Brain microvascular endothelial cell (primary cell): Measurements from ENCODE around the gene PLA2G3.

Experiments used
- DNase-seq: peaks from one replicate; pipeline ENCODE4 v3.0.0-alpha.2; 2020
- H3K27ac ChIP-seq: fragments of 250-450 bp; sonication (Bioruptor Pico); 2 replicates; pipeline ENCODE4 v1.5.1; 2020; ENCODE audit warnings: mild to moderate bottlenecking, moderate library complexity
- H3K27me3 ChIP-seq: fragments of 250-450 bp; sonication (Bioruptor Pico); replicated peaks from 2 replicates; pipeline ENCODE4 v1.5.1; 2020; ENCODE audit warnings: mild to moderate bottlenecking
- H3K36me3 ChIP-seq: fragments of 250-450 bp; sonication (Bioruptor Pico); replicated peaks from 2 replicates; pipeline ENCODE4 v1.5.1; 2020; ENCODE audit warnings: mild to moderate bottlenecking
- H3K4me3 ChIP-seq: 2 replicates; pipeline ENCODE4 v1.5.1; 2011; ENCODE audit warnings: low read depth, mild to moderate bottlenecking, control low read depth, low read length, moderate library complexity
- in situ Hi-C: cut with HindIII; loops from 2 replicates; pipeline ENCODE4 v1.10.0; 2017; ENCODE audit warnings: low sequenced_read_pairs, low pct_ligation_motif_present
- TF ChIP-seq, protein P1 (sequence below): IDR thresholded peaks from 2 replicates; pipeline ENCODE4 v1.5.1; 2011; ENCODE audit warnings: low read depth, mild to moderate bottlenecking, moderate library complexity, low read length, control low read depth, inconsistent platforms; ENCODE audit errors: missing control alignments

PLA2G3 gene

DNA sequence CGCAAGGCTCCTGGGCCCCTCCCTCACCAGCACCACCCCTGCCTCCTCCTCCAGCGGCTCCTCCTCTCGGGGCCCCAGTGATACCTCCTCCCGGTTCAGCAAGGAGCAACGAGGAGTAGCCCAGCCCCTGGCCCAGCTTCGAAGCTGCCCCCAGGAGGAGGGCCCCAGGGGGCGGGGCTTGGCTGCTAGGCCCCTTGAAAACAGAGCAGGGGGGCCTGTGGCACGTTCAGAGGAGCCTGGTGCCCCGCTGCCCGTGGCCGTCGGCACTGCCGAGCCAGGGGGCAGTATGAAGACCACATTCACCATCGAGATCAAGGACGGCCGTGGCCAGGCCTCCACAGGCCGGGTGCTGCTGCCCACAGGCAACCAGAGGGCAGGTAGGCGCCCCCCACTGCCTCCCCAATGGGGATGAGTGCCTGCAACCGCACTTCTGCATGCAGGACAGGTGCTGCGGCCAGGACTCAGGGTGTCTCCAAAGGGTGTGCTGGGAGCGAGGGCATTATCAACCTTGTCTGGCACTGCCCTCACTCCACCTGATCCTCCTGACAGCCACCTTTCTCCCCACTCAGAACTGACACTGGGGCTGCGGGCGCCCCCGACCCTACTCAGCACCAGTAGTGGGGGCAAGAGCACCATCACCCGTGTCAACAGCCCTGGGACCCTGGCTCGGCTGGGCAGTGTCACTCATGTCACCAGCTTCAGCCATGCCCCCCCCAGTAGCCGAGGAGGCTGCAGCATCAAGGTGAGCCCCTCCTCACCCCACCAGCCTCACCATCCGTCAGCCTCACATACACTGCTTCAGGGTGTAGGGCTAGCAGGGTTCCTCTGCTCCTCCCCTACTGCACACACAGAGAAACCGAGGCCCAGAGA lies 49.0 kb downstream of the PLA2G3 start:
- Histone ChIP-seq H3K36me3 (peaks cover 89% of the 10 kb centered on the region), H3K27ac (no peak overlapping the region), H3K27me3 (no peaks in the 10 kb centered on the region), H3K4me3 (no peak overlapping the region)
- in situ Hi-C loops = no loop called here
- DNase-seq = no peak
- TF ChIP-seq, protein P1, sequence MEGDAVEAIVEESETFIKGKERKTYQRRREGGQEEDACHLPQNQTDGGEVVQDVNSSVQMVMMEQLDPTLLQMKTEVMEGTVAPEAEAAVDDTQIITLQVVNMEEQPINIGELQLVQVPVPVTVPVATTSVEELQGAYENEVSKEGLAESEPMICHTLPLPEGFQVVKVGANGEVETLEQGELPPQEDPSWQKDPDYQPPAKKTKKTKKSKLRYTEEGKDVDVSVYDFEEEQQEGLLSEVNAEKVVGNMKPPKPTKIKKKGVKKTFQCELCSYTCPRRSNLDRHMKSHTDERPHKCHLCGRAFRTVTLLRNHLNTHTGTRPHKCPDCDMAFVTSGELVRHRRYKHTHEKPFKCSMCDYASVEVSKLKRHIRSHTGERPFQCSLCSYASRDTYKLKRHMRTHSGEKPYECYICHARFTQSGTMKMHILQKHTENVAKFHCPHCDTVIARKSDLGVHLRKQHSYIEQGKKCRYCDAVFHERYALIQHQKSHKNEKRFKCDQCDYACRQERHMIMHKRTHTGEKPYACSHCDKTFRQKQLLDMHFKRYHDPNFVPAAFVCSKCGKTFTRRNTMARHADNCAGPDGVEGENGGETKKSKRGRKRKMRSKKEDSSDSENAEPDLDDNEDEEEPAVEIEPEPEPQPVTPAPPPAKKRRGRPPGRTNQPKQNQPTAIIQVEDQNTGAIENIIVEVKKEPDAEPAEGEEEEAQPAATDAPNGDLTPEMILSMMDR = no peak

- H3K27ac ChIP-seq = no peak overlapping the region
- in situ Hi-C loops = no loop called here
- DNase-seq = no peak
- TF ChIP-seq, protein P1 = no peak
- H3K36me3 ChIP-seq = peaks cover 80% of the 10 kb centered on the region
- no peak overlapping the region for H3K4me3 ChIP-seq
- no peaks in the 10 kb centered on the region for H3K27me3 ChIP-seq
Measured at GRCh38 chr22:31090217-31091085, 49.9 kb downstream of the PLA2G3 start.

DNA sequence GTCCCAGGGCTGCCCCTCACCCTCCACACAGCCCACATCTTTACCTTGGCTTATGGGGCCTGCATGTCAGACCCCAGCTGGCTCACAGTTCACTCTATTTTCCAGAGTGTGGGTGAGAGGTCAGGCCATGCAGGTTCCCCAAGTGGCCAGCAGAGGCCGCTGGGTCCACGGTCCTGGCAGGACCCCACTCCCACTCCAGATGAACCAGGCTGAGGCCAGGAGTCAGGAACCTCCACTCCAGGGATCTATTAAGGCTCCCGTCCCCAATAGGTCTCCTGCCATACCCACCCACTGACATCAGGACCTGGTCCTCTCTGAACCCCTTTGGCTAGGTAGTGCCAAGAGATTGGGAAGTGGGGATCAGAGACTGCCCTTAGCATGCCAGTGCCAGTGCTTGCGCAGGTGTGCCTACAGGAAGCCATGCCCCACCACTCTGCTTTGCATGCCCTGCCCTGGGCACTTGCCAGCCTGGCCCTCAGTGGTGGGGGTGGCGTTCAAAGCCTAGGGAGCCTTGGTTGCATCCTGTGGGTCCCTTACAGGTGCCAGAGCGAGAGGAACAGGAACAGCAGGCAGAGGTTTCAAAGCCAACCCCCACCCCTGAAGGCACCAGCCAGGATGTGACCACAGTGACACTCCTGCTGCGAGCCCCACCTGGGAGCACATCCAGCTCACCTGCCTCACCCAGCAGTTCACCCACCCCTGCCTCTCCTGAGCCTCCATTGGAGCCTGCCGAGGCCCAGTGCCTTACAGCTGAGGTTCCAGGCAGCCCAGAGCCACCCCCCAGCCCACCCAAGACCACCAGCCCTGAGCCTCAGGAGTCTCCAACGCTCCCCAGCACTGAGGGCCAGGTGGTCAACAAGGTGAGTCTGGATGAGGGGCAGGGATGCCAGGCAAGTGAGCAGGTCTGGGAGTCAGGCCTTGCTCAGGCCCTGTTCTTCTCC lies 50.9 kb downstream of the PLA2G3 start:
- no peak overlapping the region for H3K27ac ChIP-seq
- peaks cover 70% of the 10 kb centered on the region for H3K36me3 ChIP-seq
- no peaks in the 10 kb centered on the region for H3K27me3 ChIP-seq
- no peak overlapping the region for H3K4me3 ChIP-seq
- in situ Hi-C loops = no loop called here
- TF ChIP-seq, protein P1 = peak; percentile 87
- no peak for DNase-seq

GRCh38 chr22:31088233-31088986 lies 51.9 kb downstream of the PLA2G3 start:
- H3K36me3 ChIP-seq = peaks cover 68% of the 10 kb centered on the region
- in situ Hi-C loops = no loop called here
- H3K27me3 ChIP-seq = no peaks in the 10 kb centered on the region
- no peak overlapping the region for H3K4me3 ChIP-seq
- TF ChIP-seq, protein P1 = no peak
- no peak overlapping the region for H3K27ac ChIP-seq
- no peak for DNase-seq

DNA sequence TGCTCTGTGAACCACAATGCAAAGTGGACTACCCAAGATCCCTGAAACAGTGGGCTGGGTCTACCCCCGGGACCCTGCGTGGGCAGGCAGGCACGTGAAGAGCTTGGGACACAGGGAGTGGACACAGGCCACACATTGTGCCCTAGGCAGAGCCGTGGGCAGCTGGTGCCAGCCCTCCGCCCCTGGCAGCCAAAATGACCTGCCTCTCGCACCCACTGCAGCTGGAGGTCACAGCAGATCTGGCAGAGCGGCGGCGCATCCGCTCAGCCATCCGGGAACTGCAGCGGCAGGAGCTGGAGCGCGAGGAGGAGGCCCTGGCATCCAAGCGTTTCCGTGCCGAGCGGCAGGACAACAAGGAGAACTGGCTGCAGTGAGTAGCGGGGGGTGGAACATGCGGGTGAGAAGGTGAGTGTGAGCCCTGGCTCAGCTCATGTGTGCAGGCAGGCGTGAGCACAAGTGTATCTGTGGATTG lies 52.5 kb downstream of the PLA2G3 start:
- H3K27me3 ChIP-seq = no peaks in the 10 kb centered on the region
- TF ChIP-seq, protein P1 = no peak
- DNase-seq = no peak
- no peak overlapping the region for H3K4me3 ChIP-seq
- H3K36me3 ChIP-seq = peaks cover 66% of the 10 kb centered on the region
- in situ Hi-C loops = no loop called here
- H3K27ac ChIP-seq = no peak overlapping the region
